ENCODE measurements around the gene CD96.

The CD96 gene

GRCh38 chr3:111566844-111567243, 24.8 kb downstream of the CD96 start:
- DNase-seq: no peak

- DNase-seq: no peak
Measured at GRCh38 chr3:111568355-111568754, 26.4 kb downstream of the CD96 start.

- DNase-seq: no peak
Measured at GRCh38 chr3:111568911-111569310, 26.9 kb downstream of the CD96 start.

- no peak for DNase-seq
Measured at GRCh38 chr3:111570404-111571030, 28.5 kb downstream of the CD96 start.

DNA sequence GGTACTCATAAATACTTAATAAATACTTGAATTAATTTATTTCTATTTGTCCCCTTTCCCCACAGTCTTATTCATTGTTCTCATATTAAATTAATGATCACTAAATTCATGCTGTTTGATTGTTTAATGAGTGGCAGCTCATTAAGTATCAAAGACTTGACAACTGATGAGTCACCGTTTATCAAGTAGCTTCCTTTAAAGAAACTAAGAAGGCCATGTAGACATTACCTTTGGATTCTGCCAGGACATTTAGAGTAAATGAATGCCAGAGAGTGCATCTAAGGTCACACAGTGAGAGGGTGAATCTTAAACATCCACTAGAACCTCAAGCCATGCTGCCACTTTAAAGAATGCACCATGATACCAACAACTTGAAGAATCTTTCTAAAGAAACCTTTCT, 29.3 kb downstream of the CD96 start:
- no peak for DNase-seq

DNA sequence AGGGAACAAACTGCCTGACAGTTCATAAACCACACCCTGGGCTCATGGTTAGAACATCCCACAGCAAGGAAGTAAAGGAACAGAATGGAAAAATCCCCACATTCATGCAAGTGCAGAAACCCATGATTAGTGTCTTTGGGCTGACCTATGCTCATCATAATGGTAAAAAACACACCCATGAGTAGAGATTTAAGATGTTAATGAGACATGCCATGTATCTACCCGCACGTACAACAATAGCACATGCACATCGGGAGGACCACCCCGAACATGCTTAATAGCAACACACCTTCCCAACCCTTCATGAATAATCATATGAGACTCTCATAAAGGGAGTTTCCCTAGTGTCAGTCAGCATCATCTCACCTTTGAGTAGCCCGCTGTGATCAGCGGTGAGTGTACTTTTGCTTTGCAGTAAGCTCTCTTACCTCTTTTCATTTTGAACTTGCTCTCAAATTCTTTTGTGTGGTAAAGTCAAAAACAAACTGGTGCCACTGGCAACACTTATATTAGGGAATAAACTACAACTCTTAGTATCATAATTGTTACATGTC, 30.0 kb downstream of the CD96 start:
- no peak for DNase-seq

DNA sequence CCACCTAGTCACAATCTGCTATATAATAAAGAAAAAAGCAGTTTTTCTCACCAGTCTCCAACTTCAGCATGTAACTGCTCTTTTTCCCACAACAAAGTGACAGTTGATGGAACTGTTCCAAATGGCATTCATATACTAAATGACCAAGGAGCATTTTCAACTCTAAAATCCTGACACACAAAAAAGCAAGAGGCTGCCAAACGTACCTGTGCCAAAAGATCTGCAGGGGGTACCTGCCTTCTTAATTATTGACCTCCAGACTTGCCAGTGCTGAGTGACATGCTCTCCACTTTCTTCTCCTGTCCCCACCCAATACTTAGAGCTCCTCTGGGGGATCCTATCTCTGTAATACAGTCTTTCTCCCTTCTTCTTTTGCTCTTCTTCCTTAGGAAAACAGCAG, 35.1 kb downstream of the CD96 start:
- no peak for DNase-seq

DNA sequence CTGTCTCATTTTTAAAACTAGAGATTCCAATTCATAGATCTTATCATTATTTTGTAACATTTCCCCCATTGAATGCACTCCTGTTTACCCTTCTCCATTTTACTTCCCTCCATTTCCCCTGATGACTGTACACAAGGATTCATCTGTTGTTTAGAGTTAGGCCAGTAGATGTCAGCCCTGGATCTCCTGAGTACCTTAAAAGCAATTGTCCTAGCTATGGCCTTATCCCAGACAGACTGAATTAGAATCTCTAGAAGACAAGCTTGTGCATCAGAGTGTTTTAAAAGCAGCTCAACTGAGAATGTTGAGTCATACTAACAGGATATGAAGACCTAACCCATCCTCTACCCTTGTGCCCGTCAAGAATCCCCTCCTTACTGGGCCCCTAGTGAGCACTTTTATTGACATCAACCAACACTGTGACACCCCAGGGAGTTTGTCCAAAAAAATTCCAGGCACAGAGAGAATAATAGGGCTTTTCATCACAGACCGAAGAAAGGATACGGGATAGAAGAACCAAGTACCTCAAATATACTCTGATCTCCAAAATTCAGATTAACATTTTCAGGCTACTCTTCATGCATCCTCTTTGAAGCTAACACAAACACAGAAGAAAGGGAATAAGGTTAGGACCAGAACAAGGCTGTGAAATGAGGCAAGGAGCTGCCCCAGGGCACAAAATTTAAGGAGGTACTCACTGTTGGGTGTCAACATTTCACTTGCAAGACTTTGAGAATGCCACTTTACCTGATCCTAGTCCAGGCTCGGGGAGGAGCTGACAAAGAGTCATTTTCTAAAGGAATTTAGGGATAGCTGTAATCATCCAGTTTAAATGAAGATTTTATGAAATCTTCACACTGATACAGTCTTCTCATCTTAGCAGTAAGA, 36.0 kb downstream of the CD96 start:
- no peak for DNase-seq

DNA sequence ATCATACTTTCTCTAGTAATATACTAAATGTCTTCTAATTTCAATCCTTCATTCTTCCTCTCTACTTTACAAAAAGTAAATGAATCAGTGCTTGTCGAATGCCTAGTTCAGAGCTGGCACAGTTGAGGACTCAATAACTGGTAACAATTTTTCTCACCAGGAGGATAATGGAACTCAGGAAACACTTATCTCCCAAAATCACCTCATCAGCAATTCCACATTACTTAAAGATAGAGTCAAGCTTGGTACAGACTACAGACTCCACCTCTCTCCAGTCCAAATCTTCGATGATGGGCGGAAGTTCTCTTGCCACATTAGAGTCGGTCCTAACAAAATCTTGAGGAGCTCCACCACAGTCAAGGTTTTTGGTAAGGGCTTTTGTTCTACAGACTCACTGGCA, 36.9 kb downstream of the CD96 start:
- DNase-seq: no peak

- no peak for DNase-seq
Measured at GRCh38 chr3:111579495-111579894, 37.5 kb downstream of the CD96 start.

GRCh38 chr3:111581403-111582119, 39.6 kb downstream of the CD96 start:
- no peak for DNase-seq

- no peak for DNase-seq
Measured at GRCh38 chr3:111582120-111582474, 40.1 kb downstream of the CD96 start.

DNA sequence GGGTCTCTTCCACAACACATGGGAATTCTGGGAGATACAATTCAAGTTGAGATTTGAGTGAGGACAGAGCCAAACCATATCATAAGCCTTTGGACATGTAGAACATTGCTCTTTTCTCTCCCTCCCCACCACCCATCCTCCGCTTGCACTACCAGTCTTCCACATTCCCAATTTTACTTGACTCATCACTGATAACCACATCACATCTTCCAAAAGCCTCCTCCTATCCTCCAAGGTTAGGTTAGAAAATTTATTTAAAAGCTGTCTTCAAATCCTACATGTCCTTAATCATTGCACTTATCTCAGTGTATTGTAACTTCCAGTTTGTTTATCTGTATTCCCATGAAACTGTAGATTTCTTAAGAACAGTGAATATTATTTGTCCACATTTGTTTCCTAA, 42.7 kb downstream of the CD96 start:
- DNase-seq: no peak

- DNase-seq: no peak
Measured at GRCh38 chr3:111585217-111585616, 43.2 kb downstream of the CD96 start.

DNA sequence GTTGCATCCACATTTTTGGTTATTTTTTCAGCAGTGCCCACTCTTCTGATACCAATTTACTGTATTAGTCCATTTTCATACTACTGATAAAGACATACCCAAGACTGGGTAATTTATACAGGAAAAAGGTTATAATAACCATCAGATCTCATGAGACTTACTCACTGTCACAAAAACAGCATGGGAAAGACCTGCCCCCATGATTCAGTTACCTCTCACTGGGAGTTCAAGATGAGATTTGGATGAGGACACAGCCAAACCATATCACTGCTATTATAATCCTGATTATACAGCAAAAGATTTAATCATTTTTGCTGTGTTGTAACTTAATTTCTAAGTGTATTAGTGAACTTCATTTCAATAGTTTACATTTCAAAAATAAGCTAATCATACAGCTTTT, 46.5 kb downstream of the CD96 start:
- DNase-seq: no peak

DNA sequence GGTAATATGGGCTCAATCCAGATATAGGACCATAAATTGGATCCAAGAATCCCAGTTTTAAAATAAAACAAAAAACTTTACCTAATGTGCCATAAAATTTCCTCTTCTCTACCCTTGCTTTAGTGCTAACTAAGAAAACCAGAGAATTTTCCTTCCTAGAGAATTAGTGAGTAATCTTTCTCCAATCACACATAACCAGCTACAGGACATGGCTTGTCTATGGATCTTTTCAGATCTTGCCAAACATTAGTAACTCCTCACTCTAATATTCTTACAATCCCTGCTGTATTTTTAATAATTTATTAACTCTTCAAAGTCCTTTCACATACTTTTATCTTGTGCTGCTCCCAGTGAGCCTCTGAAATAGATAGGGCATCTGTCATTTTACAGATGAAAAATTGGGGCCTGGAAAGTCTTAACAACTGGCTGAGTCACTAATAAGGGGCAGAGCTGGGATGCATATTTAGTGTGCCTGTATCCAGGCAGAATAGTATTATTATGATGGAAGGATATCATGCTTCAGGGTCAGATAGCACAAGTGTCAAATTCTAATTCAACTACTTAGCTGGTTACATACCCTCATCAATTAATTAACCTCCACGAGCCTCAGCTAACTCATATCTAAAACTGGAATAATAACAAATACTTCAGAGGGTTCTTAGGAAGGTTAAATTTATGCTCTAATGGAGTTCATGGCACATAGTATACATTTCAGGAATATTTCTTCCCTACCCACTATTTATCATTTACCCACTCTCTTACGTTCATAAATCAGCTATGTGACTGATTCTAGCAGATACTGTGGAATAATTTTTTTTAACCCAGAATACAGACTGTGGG, 47.5 kb downstream of the CD96 start:
- DNase-seq: no peak

GRCh38 chr3:111590143-111590491, 48.1 kb downstream of the CD96 start:
- DNase-seq: no peak

- DNase-seq: no peak
Measured at GRCh38 chr3:111591555-111591954, 49.6 kb downstream of the CD96 start.

DNA sequence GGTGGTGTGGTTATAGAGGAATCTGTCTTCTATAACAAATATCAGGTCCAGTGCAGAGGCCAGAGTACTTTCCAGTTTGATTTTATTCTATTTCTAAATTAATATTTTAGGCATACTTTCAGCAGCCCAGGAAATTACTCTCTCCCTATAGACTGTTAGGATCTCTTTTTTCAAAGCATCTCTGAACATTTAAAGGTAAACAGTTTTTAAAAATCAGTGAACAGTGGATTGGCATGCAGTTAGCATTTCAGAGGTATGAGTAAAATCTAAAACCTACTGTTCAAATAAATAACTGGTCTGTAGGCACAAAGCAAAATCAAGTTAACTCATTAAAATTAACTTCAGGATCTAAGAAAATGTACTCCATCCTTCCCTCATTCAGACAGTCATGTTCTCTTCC, 50.1 kb downstream of the CD96 start:
- no peak for DNase-seq

DNA sequence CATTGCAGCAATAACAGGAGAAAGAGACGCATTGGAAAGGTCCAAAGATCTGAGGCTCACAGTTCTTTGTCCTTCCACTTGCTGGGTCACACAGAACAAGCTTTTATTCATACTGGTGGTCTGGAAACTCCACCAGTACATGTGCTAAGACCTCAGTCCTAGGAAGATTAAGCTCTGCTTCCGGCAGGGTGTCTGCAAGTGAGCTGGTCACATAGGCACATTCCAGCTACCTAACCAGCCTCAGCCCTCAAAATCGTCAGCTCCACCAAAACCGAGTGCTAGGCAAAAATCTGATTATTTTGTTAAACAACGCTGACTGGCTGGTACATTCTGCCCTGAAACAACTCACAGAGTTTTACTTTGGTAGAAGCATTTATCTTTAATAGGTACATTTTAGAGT, 50.9 kb downstream of the CD96 start:
- DNase-seq: no peak

DNA sequence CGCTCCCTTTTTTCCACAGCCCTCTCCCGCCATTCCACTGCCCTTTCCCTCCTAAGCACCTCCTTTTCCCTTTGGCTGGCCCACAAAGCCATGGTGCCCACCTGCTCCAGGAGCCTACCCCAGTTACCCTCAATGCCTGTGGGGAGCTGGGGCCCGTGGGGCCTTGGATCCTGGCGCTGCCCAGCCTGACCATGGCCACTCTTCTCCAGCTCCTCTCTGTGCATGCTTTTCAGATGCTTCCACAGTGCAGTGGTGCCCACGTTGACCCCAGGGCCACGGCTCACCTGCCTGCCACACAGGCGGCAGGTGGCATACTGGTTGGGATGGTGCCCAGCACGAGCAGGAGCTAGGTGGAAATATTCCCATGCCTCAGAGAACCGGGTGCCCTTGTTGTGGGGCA, 51.7 kb downstream of the CD96 start:
- no peak for DNase-seq

- DNase-seq: no peak
Measured at GRCh38 chr3:111594205-111594604, 52.2 kb downstream of the CD96 start.

GRCh38 chr3:111594781-111595180, 52.8 kb downstream of the CD96 start:
- no peak for DNase-seq
